SK-N-MC (cell line): ENCODE data around the gene MRGPRX2.

Experiments used
- EZH2 ChIP-seq: fragments of 200-600 bp; sonication (generic); IDR thresholded peaks from one replicate; pipeline ENCODE4 v1.6.1; 2017; ENCODE audit warnings: antibody characterized with exemption
- FOXP2 ChIP-seq: optimal IDR thresholded peaks from 2 replicates; pipeline ENCODE3; 2011; ENCODE audit warnings: mild to moderate bottlenecking, moderate library complexity; ENCODE audit not compliant: insufficient read depth; ENCODE audit errors: extremely low read length, control extremely low read depth
- POLR2AphosphoS5 ChIP-seq: IDR thresholded peaks from 2 replicates; pipeline ENCODE4 v1.6.1; 2012; ENCODE audit warnings: mild to moderate bottlenecking, low read depth, low read length, borderline replicate concordance

DNA sequence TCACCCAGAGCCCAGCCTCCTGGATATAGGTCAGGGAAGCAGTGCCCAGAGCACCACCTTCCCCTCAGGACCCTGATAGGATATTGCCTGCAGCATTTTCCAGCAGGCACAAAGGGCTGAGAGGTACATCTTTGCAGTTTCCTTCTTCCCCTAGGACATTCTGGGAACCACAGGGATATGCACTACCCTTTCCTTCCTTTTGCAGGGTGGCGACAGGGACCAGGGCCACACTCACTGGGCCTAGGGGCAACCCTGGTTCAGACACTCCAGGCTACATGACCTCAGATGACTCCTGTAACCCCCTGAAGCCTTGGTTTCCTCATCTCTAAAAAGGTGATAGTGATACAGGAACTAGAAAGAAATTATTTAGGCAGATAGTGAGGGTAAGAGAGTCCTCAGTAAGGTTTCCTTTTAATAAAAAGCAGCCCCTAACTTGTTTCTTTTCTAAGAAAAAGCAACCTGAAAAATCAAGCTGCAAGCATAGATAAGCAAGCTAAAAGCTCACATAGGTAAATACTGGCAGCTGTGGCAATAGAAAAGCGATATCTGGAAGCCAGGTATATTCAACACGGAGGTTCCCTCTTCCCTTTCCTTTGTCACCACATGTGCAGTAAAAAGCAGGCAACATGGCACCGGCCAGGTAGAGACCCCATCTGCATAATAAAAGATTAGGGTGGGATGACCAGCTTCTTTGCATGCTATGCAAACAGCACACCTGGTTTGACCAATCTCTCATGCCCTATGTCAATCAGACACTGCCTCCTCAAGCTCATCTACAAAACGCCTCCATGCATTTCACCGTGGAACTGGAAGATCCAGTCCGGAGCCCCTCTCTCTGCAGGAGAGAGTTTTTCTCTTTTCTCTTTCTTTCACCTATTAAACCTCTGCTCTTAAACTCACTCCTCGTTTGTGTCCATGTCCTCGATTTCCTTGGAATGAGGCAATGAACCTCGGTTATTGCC is 13.2 kb upstream of the MRGPRX2 start:
- no peak for TF ChIP-seq POLR2AphosphoS5
- TF ChIP-seq EZH2 = no peak
- no peak for TF ChIP-seq FOXP2
